ENCODE measurements around the gene MALT1.

The MALT1 gene

GRCh38 chr18:58796220-58796619, 125.0 kb downstream of the MALT1 start:
- in situ Hi-C loops (cut with HindIII; ENCODE audit: low sequenced_read_pairs), result no loop called here

GRCh38 chr18:58800582-58800981, 129.3 kb downstream of the MALT1 start:
- in situ Hi-C loops (cut with HindIII; ENCODE audit: low sequenced_read_pairs), result no loop called here

GRCh38 chr18:58802959-58803358, 131.7 kb downstream of the MALT1 start:
- in situ Hi-C loops (cut with HindIII; ENCODE audit: low sequenced_read_pairs), result no loop called here

GRCh38 chr18:58803978-58804377, 132.7 kb downstream of the MALT1 start:
- in situ Hi-C loops (cut with HindIII; ENCODE audit: low sequenced_read_pairs), result no loop called here
